K562 (cell line): Measurements from ENCODE around the gene F13A1.

Experiments
- CTCF ChIP-seq, 3 experiments: IDR thresholded peaks in 2 of 3; conservative IDR thresholded peaks in 1 of 3; 2 replicates each; pipeline ENCODE4 v1.5.1; 2011 to 2012; ENCODE audit warnings: low read length in 3 of 3, mild to moderate bottlenecking in 3 of 3, control low read depth in 2 of 3, improper control_type of control experiment in 1 of 3, inconsistent platforms in 1 of 3, low read depth in 1 of 3, mixed read lengths in 1 of 3, moderate library complexity in 1 of 3; ENCODE audit not compliant: insufficient read depth in 2 of 3
- MLX ChIP-seq, 2 experiments: fragments of 450-650 bp in 1 of 2; sonication (generic) in 1 of 2; formaldehyde crosslinking; conservative IDR thresholded peaks; 2 replicates each; pipeline versions ENCODE4 v1.4.0 to v1.8.1; 2020 to 2022; ENCODE audit warnings: mild to moderate bottlenecking in 1 of 2, missing genetic modification reagents in 1 of 2
- POLR2A ChIP-seq: fragments of 450-650 bp; conservative IDR thresholded peaks from 2 replicates; pipeline ENCODE4 v1.6.1; 2016
- TARDBP ChIP-seq: fragments of 450-650 bp; IDR thresholded peaks from 2 replicates; pipeline ENCODE4 v1.6.1; 2016
- ZNF830 ChIP-seq: fragments of 250-450 bp; sonication (Bioruptor Pico); IDR thresholded peaks from 2 replicates; pipeline ENCODE4 v1.5.0; 2021; ENCODE audit warnings: mild to moderate bottlenecking
- TF ChIP-seq, protein P1 (sequence below): fragments of 250-450 bp; sonication (Bioruptor Pico); IDR thresholded peaks from 2 replicates; pipeline ENCODE4 v1.4.0; 2020; ENCODE audit warnings: mild to moderate bottlenecking

DNA sequence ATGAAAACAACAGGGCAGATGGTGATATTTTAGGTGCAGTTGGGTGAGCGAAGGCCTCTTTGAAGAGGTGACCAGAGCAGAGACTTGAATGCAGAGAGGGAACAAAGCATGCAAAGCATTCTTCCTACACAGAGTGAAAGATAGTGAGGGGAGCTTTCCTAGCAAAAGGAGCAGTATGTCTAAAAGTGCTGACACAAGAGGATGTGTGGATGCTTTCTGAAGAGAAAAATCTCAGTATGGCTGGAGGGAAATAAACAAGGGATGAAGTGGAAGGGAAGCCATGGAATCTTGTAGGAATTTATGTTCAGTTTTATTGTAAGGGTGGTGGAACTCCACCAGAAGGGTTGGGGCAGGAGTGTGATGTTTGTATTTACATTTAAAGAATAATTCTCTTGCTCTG, 128.6 kb downstream of the F13A1 start:
- no peak for TF ChIP-seq ZNF830 (CRISPR knock-in tag)
- no peak for TF ChIP-seq MLX (CRISPR knock-in tag; conservative IDR thresholded peaks at IDR 0.05)
- TF ChIP-seq, protein P1, sequence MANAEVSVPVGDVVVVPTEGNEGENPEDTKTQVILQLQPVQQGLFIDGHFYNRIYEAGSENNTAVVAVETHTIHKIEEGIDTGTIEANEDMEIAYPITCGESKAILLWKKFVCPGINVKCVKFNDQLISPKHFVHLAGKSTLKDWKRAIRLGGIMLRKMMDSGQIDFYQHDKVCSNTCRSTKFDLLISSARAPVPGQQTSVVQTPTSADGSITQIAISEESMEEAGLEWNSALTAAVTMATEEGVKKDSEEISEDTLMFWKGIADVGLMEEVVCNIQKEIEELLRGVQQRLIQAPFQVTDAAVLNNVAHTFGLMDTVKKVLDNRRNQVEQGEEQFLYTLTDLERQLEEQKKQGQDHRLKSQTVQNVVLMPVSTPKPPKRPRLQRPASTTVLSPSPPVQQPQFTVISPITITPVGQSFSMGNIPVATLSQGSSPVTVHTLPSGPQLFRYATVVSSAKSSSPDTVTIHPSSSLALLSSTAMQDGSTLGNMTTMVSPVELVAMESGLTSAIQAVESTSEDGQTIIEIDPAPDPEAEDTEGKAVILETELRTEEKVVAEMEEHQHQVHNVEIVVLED (CRISPR knock-in tag): no peak
- no peak for TF ChIP-seq CTCF (IDR thresholded peaks at IDR 0.05 in 2 of 3, conservative IDR thresholded peaks at IDR 0.05 in 1 of 3; ENCODE audit: insufficient read depth in 2 of 3, low read depth in 1 of 3, low read length in 3 of 3)
- TF ChIP-seq TARDBP: no peak
- no peak for TF ChIP-seq POLR2A
